ENCODE results near the gene TUBB2B.
"Not testable (repeated sequence)": the region's sequence is repeated elsewhere in the genome, so short reads cannot be mapped to it uniquely, and the experiment has no call there.

TUBB2B gene

DNA sequence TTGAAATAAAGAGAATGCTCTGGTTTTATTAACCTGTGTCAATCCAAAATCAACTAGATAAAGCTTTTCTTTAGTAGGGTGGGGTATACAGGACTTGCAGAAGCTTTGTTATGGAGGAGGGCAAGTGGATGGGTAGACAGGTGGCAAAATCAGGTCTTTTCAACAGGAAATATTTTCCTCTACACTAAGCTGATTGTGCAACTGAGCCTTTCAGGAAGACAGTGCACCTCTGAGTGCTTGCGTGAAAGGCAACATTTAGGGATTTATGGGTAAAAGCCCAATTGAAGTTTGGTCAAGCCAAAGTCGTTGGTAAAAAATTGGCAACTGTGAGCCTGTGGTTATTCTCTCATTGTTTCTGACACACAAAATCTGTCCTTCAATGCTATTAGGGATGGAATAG is 46.3 kb downstream of the TUBB2B start:
- H3K4me3 Mint-ChIP-seq: no peak overlapping the region
- H3K27ac Mint-ChIP-seq: no peak overlapping the region
- DNase-seq (no peak), ATAC-seq (no peak)
- peaks cover 27% of the 10 kb centered on the region for H3K27me3 Mint-ChIP-seq
- peaks cover 4% of the 10 kb centered on the region for H3K4me1 Mint-ChIP-seq
- no peaks in the 10 kb centered on the region for H3K9me3 Mint-ChIP-seq
- no peaks in the 10 kb centered on the region for H3K36me3 Mint-ChIP-seq (ENCODE audit: low read depth)

DNA sequence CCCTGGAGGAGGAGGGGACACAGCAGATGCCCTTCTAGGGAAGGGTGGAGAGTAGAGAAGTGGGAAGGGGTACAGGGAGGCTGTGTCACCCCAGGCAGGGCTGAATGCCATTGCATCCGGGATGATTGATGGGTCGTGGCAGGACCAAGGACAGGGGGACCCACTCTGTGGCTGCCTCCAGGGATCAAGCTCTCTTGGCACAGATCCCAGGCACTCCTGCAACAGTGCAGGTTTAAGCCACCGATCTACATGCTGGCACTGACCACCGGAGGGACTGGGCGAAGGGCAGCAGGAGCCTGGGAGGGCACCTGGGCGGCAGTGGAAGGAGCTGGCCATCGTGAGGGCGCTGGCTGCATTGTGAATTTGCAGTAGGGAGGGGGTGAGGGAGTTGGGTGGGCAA is 47.5 kb downstream of the TUBB2B start:
- H3K27ac Mint-ChIP-seq; H3K36me3 Mint-ChIP-seq (ENCODE audit: low read depth); ATAC-seq; DNase-seq; H3K4me1 Mint-ChIP-seq; H3K9me3 Mint-ChIP-seq: not testable (repeated sequence)
- Mint-ChIP-seq H3K27me3 (peaks cover 25% of the 10 kb centered on the region), H3K4me3 (peak overlapping the region; percentile 57)

DNA sequence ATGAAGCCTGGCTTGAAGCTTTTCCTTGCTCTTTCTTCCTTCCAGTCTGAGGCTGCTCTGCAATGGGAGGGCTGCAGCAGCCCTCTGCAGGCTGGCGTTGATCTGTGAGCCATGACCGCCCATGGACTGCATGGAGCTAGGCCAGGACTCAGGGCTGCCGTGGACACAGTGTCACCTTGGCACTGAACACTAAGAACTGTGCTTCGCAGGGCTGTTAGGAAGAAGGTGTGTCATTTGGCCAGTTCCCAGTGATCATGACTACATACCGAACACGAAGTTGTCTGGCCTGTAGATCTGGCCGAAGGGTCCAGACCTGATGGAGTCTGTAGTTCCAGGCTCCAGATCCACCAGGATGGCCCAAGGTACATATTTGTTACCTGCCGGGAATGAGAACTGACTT is 48.8 kb downstream of the TUBB2B start:
- not testable (repeated sequence) for H3K4me1 Mint-ChIP-seq; H3K4me3 Mint-ChIP-seq; ATAC-seq; DNase-seq; H3K27ac Mint-ChIP-seq; H3K36me3 Mint-ChIP-seq (ENCODE audit: low read depth); H3K9me3 Mint-ChIP-seq
- H3K27me3 Mint-ChIP-seq: peaks cover 19% of the 10 kb centered on the region

DNA sequence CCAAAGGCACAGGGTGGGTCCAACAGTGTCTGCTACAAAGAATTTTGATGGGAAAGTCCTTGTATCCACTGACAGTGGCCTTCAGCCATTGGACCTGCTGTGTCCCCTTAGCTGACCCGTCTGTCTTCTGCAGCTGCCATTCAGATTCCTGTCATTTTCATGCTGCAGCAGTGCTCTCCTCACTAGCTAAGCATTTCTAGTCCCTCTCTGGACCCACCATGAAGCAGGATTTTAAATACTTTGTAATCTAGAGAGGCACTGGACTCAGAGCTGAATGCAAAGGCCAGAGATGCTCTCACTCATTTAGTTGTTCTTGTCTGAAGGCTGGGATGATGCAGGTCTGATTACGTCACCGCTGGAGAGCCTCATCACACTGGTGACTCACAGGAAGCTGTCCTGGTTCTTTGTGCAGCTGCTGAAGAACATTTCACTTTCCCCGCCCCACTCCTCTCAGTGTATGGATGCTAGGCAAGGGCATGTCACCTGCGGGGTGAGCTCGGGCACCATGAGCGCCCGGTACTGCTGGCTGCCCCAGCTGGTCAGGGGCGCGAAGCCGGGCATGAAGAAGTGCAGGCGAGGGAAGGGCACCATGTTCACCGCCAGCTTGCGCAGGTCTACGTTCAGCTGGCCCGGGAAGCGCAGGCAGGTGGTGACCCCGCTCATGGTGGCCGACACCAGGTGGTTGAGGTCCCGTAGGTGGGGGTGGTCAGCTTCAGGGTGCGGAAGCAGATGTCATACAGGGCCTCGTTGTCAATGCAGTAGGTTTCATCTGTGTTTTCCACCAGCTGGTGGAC is 50.7 kb downstream of the TUBB2B start:
- H3K9me3 Mint-ChIP-seq: no peaks in the 10 kb centered on the region
- no peak overlapping the region for H3K27ac Mint-ChIP-seq
- peaks cover 19% of the 10 kb centered on the region for H3K27me3 Mint-ChIP-seq
- ATAC-seq: peak; percentile 94
- peak; percentile 28 for DNase-seq
- peaks cover 4% of the 10 kb centered on the region for H3K4me1 Mint-ChIP-seq
- H3K4me3 Mint-ChIP-seq: no peak overlapping the region
- no peaks in the 10 kb centered on the region for H3K36me3 Mint-ChIP-seq (ENCODE audit: low read depth)

DNA sequence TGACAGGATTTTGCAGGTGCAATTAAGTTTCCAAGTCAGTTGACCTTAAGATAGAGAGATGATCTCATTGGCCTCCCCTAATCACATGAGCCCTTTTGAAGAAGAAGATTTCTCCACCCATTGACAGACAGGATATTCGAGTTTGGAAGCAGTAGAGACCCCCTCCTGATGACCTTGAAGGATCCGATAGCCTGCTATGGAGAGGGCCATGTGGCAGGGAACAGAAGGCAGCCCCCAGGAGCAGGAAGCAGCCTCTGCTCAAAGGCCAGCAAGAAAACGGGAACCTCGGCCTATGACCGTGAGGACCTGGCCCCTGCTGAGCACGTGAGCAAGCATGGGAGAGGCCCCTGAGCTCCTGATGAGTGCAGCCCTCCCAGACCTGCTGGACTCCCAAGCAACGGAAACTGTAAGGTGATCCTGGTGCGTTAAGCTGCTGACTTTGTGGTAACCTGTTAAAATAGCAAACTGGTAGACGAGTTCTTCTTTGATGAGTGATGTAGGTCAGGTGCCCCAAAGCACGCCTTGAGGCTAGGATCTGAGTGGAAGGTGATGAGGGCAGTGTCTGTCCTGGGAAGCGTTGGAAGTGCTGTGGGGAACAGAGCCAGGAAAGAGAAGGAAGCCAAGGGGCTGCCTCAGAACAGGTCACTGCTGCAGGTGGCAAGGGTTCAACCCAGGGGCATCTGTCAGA is 51.6 kb downstream of the TUBB2B start:
- no peak for ATAC-seq
- peaks cover 17% of the 10 kb centered on the region for H3K27me3 Mint-ChIP-seq

More for the DNA sequence above, 51.6 kb downstream of the TUBB2B start:
- Mint-ChIP-seq H3K36me3 (ENCODE audit: low read depth) (no peaks in the 10 kb centered on the region), H3K9me3 (no peaks in the 10 kb centered on the region), H3K27ac (no peak overlapping the region), H3K4me3 (no peak overlapping the region), H3K4me1 (peaks cover 4% of the 10 kb centered on the region)
- DNase-seq: no peak

Measured in activated naive CD8-positive, alpha-beta T cell treated with anti-CD3 and anti-CD28 coated beads, Interleukin-2, amount 50 U/mL, for 24 hours (primary cell).